Mesendoderm (in vitro differentiated cells): ENCODE results near the gene WDR87.

ENCODE experiments used
- DNase-seq: peaks from one replicate; pipeline ENCODE4 v3.0.0; 2013
- H2AK5ac ChIP-seq: 2 replicates; pipeline ENCODE4 v1.6.1; 2013; ENCODE audit warnings: low read length, inconsistent platforms
- H2BK120ac ChIP-seq: 2 replicates; pipeline ENCODE4 v1.6.1; 2013; ENCODE audit warnings: low read depth, mild to moderate bottlenecking, low read length, moderate library complexity, mixed read lengths
- H2BK15ac ChIP-seq: replicated peaks from 2 replicates; pipeline ENCODE4 v1.6.1; 2013; ENCODE audit warnings: low read depth, mild to moderate bottlenecking, moderate library complexity
- H2BK5ac ChIP-seq: 2 replicates; pipeline ENCODE4 v1.6.1; 2013; ENCODE audit warnings: low read length, inconsistent platforms
- H3K18ac ChIP-seq: 2 replicates; pipeline ENCODE4 v1.6.1; 2013; ENCODE audit warnings: mild to moderate bottlenecking, low read length, mixed read lengths
- H3K23ac ChIP-seq: one replicate; pipeline ENCODE4 v1.6.1; 2013; ENCODE audit warnings: low read length
- H3K27ac ChIP-seq: 2 replicates; pipeline ENCODE4 v1.5.1; 2013; ENCODE audit warnings: low read depth, mild to moderate bottlenecking, inconsistent platforms, low read length, moderate library complexity
- H3K27me3 ChIP-seq: 2 replicates; pipeline ENCODE4 v1.6.1; 2013; ENCODE audit warnings: low read length, control low read depth, mild to moderate bottlenecking, inconsistent platforms; ENCODE audit not compliant: insufficient read depth, poor library complexity
- H3K36me3 ChIP-seq: 2 replicates; pipeline ENCODE4 v1.6.1; 2013; ENCODE audit warnings: low read length, inconsistent platforms; ENCODE audit not compliant: control insufficient read depth, insufficient read depth
- H3K4ac ChIP-seq: one replicate; pipeline ENCODE4 v1.6.1; 2013; ENCODE audit warnings: low read depth, mild to moderate bottlenecking, low read length, moderate library complexity
- H3K4me1 ChIP-seq: 2 replicates; pipeline ENCODE4 v1.6.1; 2013; ENCODE audit warnings: low read depth, low read length, inconsistent platforms; ENCODE audit not compliant: control insufficient read depth
- H3K4me2 ChIP-seq: 2 replicates; pipeline ENCODE4 v1.6.1; 2013; ENCODE audit warnings: low read length
- H3K4me3 ChIP-seq: 2 replicates; pipeline ENCODE4 v1.5.1; 2013; ENCODE audit warnings: mild to moderate bottlenecking, low read length
- H3K56ac ChIP-seq: one replicate; pipeline ENCODE4 v1.6.1; 2013; ENCODE audit warnings: low read length
- H3K79me1 ChIP-seq: 2 replicates; pipeline ENCODE4 v1.6.1; 2013; ENCODE audit warnings: low read length, inconsistent platforms
- H3K79me2 ChIP-seq: 2 replicates; pipeline ENCODE4 v1.6.1; 2013; ENCODE audit warnings: mild to moderate bottlenecking, low read length; ENCODE audit not compliant: control insufficient read depth, insufficient read depth
- H3K9ac ChIP-seq: 2 replicates; pipeline ENCODE4 v1.6.1; 2013; ENCODE audit warnings: low read length, inconsistent platforms
- H4K5ac ChIP-seq: one replicate; pipeline ENCODE4 v1.6.1; 2013; ENCODE audit warnings: low read length
- H4K8ac ChIP-seq: one replicate; pipeline ENCODE4 v1.6.1; 2013; ENCODE audit warnings: low read depth, mild to moderate bottlenecking, control low read depth, low read length, moderate library complexity
- WGBS: extraction: QIAGEN DNeasy Blood & Tissue Kit; methylation state at CpG from one replicate; pipeline ENCODE4 v1.1.7; 2013; ENCODE audit warnings: low lambda C conversion rate, missing lambda C conversion rate; ENCODE audit not compliant: insufficient coverage; ENCODE audit errors: extremely low coverage; 5-methylcytosine and 5-hydroxymethylcytosine counted together

Gene WDR87

GRCh38 chr19:37942516-37942902, 36.1 kb upstream of the WDR87 start:
- Histone ChIP-seq H3K4me3 (no peak overlapping the region), H3K36me3 (no peaks in the 10 kb centered on the region), H2BK5ac (no peak overlapping the region), H2AK5ac (no peak overlapping the region), H3K27me3 (no peaks in the 10 kb centered on the region), H3K23ac (no peak overlapping the region), H3K4me1 (no peaks in the 10 kb centered on the region), H3K4ac (no peak overlapping the region), H3K79me1 (peaks cover 3% of the 10 kb centered on the region), H3K9ac (no peak overlapping the region), H3K79me2 (no peaks in the 10 kb centered on the region), H3K4me2 (no peak overlapping the region), H3K18ac (no peak overlapping the region), H2BK120ac (no peak overlapping the region), H3K27ac (no peak overlapping the region), H3K56ac (no peak overlapping the region), H4K5ac (no peak overlapping the region), H2BK15ac (no peak overlapping the region), H4K8ac (no peak overlapping the region)
- WGBS, result no CpG with 5 or more reads among the region's 6 CpGs
- no peak for DNase-seq

- WGBS, result no CpG with 5 or more reads among the region's 12 CpGs
- no peak overlapping the region for H3K27ac ChIP-seq
Measured at GRCh38 chr19:37941782-37942515, 35.6 kb upstream of the WDR87 start.

GRCh38 chr19:37938353-37938752, 32.0 kb upstream of the WDR87 start:
- Histone ChIP-seq H4K5ac (no peak overlapping the region), H3K9ac (no peak overlapping the region), H4K8ac (no peak overlapping the region), H3K79me1 (peaks cover 11% of the 10 kb centered on the region), H2AK5ac (no peak overlapping the region), H3K27me3 (no peaks in the 10 kb centered on the region), H3K27ac (no peak overlapping the region), H3K4me2 (no peak overlapping the region), H3K79me2 (no peaks in the 10 kb centered on the region), H3K18ac (no peak overlapping the region), H3K4me1 (no peaks in the 10 kb centered on the region), H2BK5ac (no peak overlapping the region), H2BK120ac (no peak overlapping the region), H3K36me3 (no peaks in the 10 kb centered on the region), H3K56ac (no peak overlapping the region), H3K4me3 (no peak overlapping the region), H2BK15ac (no peak overlapping the region), H3K4ac (no peak overlapping the region), H3K23ac (no peak overlapping the region)
- DNase-seq, result no peak
- no CpG with 5 or more reads among the region's 1 CpG for WGBS

More at GRCh38 chr19:37941782-37942515, 35.6 kb upstream of the WDR87 start:
- Histone ChIP-seq H3K4me2 (no peak overlapping the region), H4K8ac (no peak overlapping the region), H2AK5ac (no peak overlapping the region), H3K56ac (no peak overlapping the region), H3K79me1 (peaks cover 3% of the 10 kb centered on the region), H3K27me3 (no peaks in the 10 kb centered on the region), H3K36me3 (no peaks in the 10 kb centered on the region), H3K23ac (no peak overlapping the region), H3K18ac (no peak overlapping the region), H4K5ac (no peak overlapping the region), H3K4ac (no peak overlapping the region), H3K79me2 (no peaks in the 10 kb centered on the region), H3K4me1 (no peaks in the 10 kb centered on the region), H3K9ac (no peak overlapping the region), H3K4me3 (no peak overlapping the region), H2BK15ac (no peak overlapping the region), H2BK5ac (no peak overlapping the region), H2BK120ac (no peak overlapping the region)
- no peak for DNase-seq

- H3K18ac ChIP-seq, result no peak overlapping the region
- H3K9ac ChIP-seq, result no peak overlapping the region
- H4K8ac ChIP-seq, result no peak overlapping the region
- H2BK120ac ChIP-seq, result no peak overlapping the region
- H4K5ac ChIP-seq, result no peak overlapping the region
- no peak overlapping the region for H2AK5ac ChIP-seq
- no peaks in the 10 kb centered on the region for H3K27me3 ChIP-seq
- no peak overlapping the region for H3K4ac ChIP-seq
- H3K79me2 ChIP-seq, result no peaks in the 10 kb centered on the region
- no peak overlapping the region for H2BK15ac ChIP-seq
- H3K36me3 ChIP-seq, result no peaks in the 10 kb centered on the region
- no peak overlapping the region for H3K4me2 ChIP-seq
- H3K23ac ChIP-seq, result no peak overlapping the region
- WGBS, result no CpG with 5 or more reads among the region's 2 CpGs
- H3K4me3 ChIP-seq, result no peak overlapping the region
- H2BK5ac ChIP-seq, result no peak overlapping the region
- no peak for DNase-seq
- peaks cover 12% of the 10 kb centered on the region for H3K79me1 ChIP-seq
- H3K4me1 ChIP-seq, result no peaks in the 10 kb centered on the region
- no peak overlapping the region for H3K56ac ChIP-seq
- H3K27ac ChIP-seq, result no peak overlapping the region
Measured at GRCh38 chr19:37936886-37937285, 30.5 kb upstream of the WDR87 start.

GRCh38 chr19:37936166-37936565, 29.8 kb upstream of the WDR87 start:
- no peaks in the 10 kb centered on the region for H3K79me2 ChIP-seq
- no peak overlapping the region for H3K23ac ChIP-seq
- H3K9ac ChIP-seq, result no peak overlapping the region
- peaks cover 12% of the 10 kb centered on the region for H3K79me1 ChIP-seq
- no peak overlapping the region for H2BK15ac ChIP-seq
- no peak overlapping the region for H2AK5ac ChIP-seq
- no peak overlapping the region for H2BK5ac ChIP-seq
- no peak overlapping the region for H3K4ac ChIP-seq
- no peak overlapping the region for H3K4me3 ChIP-seq
- no peak for DNase-seq
- no peak overlapping the region for H3K18ac ChIP-seq
- no peak overlapping the region for H3K27ac ChIP-seq
- H3K4me2 ChIP-seq, result no peak overlapping the region
- H3K36me3 ChIP-seq, result no peaks in the 10 kb centered on the region
- no peaks in the 10 kb centered on the region for H3K4me1 ChIP-seq
- no peak overlapping the region for H4K8ac ChIP-seq
- no peaks in the 10 kb centered on the region for H3K27me3 ChIP-seq
- H2BK120ac ChIP-seq, result no peak overlapping the region
- H4K5ac ChIP-seq, result no peak overlapping the region
- WGBS, result no CpG with 5 or more reads among the region's 2 CpGs
- H3K56ac ChIP-seq, result no peak overlapping the region

DNA sequence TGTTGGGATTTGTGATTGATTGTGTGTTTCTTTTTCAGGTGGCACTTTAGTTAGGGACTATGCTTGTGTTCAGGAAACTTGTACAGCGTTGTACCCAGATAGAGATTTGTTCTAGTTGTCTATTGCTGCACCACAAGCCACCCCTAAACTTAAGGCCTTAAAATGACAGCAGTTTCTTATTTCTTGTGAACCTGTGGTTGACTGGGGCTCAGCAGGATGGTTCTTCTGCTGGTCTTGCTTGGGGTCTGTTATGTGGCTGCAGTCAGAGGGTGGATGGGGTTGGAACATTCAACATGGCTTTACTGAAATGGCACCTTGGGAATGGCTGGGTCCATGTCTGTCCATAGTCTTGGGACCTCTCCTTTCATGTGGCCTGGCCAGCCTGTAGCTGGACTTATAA, 28.9 kb upstream of the WDR87 start:
- no peak overlapping the region for H3K27ac ChIP-seq
- WGBS, result no CpG with 5 or more reads among the region's 1 CpG

More for the DNA sequence above, 28.9 kb upstream of the WDR87 start:
- Histone ChIP-seq H3K4me2 (no peak overlapping the region), H2AK5ac (no peak overlapping the region), H3K56ac (no peak overlapping the region), H3K4me1 (no peaks in the 10 kb centered on the region), H3K23ac (no peak overlapping the region), H3K4ac (no peak overlapping the region), H2BK120ac (no peak overlapping the region), H2BK15ac (no peak overlapping the region), H3K79me2 (no peaks in the 10 kb centered on the region), H4K8ac (no peak overlapping the region), H3K18ac (no peak overlapping the region), H2BK5ac (no peak overlapping the region), H3K27me3 (no peaks in the 10 kb centered on the region), H3K79me1 (peaks cover 12% of the 10 kb centered on the region), H4K5ac (no peak overlapping the region), H3K4me3 (no peak overlapping the region), H3K36me3 (no peaks in the 10 kb centered on the region), H3K9ac (no peak overlapping the region)
- DNase-seq, result no peak
